ENCODE measurements around the gene ANGPTL1.

- no peak for TF ChIP-seq SREBF1 (IDR thresholded peaks at IDR 0.05; ENCODE audit: low read length)
- TF ChIP-seq, protein P1, sequence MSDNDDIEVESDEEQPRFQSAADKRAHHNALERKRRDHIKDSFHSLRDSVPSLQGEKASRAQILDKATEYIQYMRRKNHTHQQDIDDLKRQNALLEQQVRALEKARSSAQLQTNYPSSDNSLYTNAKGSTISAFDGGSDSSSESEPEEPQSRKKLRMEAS (IDR thresholded peaks at IDR 0.05; ENCODE audit: low read depth, low read length), result no peak
- TF ChIP-seq YY1 (IDR thresholded peaks at IDR 0.05; ENCODE audit: low read depth, low read length), result no peak
- no peak for TF ChIP-seq SMAD5 (IDR thresholded peaks at IDR 0.05; ENCODE audit: low read depth)
- no peak for TF ChIP-seq EP300 (IDR thresholded peaks at IDR 0.05; ENCODE audit: borderline replicate concordance in 1 of 2, control insufficient read depth in 1 of 2, low read depth in 2 of 2, low read length in 2 of 2)
- TF ChIP-seq GABPA (IDR thresholded peaks at IDR 0.05; ENCODE audit: low read depth), result no peak
- TF ChIP-seq CREB1 (IDR thresholded peaks at IDR 0.05; ENCODE audit: low read depth), result no peak
- TF ChIP-seq POLR2A (IDR thresholded peaks at IDR 0.05; ENCODE audit: low read depth, low read length), result no peak
- no peak for TF ChIP-seq TCF12 (IDR thresholded peaks at IDR 0.05; ENCODE audit: low read depth, low read length)
- no peak for TF ChIP-seq DPF2 (IDR thresholded peaks at IDR 0.05)
- no peak for TF ChIP-seq FOXK2 (IDR thresholded peaks at IDR 0.05)
- TF ChIP-seq, protein P2, sequence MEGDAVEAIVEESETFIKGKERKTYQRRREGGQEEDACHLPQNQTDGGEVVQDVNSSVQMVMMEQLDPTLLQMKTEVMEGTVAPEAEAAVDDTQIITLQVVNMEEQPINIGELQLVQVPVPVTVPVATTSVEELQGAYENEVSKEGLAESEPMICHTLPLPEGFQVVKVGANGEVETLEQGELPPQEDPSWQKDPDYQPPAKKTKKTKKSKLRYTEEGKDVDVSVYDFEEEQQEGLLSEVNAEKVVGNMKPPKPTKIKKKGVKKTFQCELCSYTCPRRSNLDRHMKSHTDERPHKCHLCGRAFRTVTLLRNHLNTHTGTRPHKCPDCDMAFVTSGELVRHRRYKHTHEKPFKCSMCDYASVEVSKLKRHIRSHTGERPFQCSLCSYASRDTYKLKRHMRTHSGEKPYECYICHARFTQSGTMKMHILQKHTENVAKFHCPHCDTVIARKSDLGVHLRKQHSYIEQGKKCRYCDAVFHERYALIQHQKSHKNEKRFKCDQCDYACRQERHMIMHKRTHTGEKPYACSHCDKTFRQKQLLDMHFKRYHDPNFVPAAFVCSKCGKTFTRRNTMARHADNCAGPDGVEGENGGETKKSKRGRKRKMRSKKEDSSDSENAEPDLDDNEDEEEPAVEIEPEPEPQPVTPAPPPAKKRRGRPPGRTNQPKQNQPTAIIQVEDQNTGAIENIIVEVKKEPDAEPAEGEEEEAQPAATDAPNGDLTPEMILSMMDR (IDR thresholded peaks at IDR 0.05 in 2 of 3, conservative IDR thresholded peaks at IDR 0.05 in 1 of 3; ENCODE audit: control insufficient read depth in 2 of 3, extremely low read depth in 1 of 3, insufficient read depth in 1 of 3, low read depth in 3 of 3, low read length in 3 of 3), result no peak
Observed at GRCh38 chr1:178918308-178918707, 47.4 kb upstream of the ANGPTL1 start.

Measured in GM12878 (cell line).